G401 (cell line): Measurements from ENCODE around the gene HNF4A. TPM values are rescaled to one million over a fixed set of nuclear protein-coding genes. Genes with fewer than 3 reads are reported as not detected.

Source experiments
- DNase-seq: peaks from one replicate; pipeline ENCODE4 v3.0.0-alpha.2; 2015; ENCODE audit warnings: low spot score
- in situ Hi-C: cut with HindIII; loops from 2 replicates; pipeline ENCODE4 v1.10.0; 2016; ENCODE audit warnings: low sequenced_read_pairs, mixed read lengths
- total RNA-seq: library from RNA; depleted of rRNA; stranded (reverse); fragments of >200 nt; shearing (Covaris generic); gene quantifications from 2 replicates; pipeline ENCODE4 v1.2.3, GENCODE V29; 2014

HNF4A gene
- total RNA-seq, 1 experiment from 2014 or later: 0.17 TPM

GRCh38 chr20:44384423-44385027 is 29.0 kb downstream of the HNF4A start:
- in situ Hi-C loops: no loop called here

DNA sequence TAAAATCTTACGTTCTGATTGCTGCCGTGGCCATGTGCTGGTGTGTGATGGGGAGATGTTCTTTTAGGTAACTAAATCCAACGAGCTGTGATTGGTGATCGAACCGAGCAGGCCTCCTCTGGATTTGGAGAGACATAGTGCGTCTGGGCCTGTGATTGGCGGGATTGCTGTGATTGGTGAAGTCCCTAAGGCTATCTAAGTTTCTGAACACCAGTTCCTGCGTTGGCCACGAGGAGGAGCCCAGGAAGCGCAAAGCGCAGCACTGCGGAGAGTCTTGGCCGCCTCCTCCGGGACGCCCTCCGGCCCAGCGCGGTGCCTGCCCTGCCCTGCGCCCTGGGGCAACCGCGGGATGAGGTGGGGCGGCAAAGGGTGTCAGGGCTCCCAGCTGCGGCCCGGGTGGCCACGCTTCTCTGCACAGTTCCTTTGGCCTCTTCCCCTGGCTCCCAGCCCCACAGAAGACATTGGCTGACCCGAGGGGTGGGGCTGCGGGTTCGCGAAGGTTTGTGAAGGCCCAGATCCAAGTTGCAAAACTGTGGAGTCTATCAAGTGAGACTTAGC is 33.0 kb downstream of the HNF4A start:
- DNase-seq: peak; percentile 38
- in situ Hi-C loops: no loop called here

More at GRCh38 chr20:44384423-44385027, 29.0 kb downstream of the HNF4A start:
- peak; percentile 72 for DNase-seq

DNA sequence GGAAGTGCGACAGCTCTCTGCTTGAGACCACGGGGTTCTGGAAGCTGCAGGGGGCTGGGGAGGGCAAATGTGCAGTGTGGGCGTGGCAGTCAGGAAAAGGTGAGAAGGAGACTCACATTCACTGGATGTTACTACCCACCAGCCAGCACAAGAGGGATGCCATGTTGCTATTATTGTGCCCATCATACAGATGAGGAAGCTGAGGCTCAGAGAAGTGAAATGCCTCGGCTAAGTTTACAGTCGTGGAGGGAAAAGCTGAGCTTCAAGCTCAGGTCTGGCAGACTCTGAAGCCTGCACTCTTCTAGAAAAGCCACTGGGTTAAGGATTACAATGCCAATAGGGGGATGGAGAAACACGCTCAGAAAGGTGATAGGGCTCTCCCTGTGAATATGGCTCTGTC is 34.4 kb downstream of the HNF4A start:
- DNase-seq: no peak
- in situ Hi-C loops: loop anchor here (10.0 kb wide), 2 partner anchors 75 to 195 kb away; no protein-coding TSS in a partner anchor

- DNase-seq: no peak
- in situ Hi-C loops: loop anchor here (10.0 kb wide), 2 partner anchors 75 to 195 kb away; no protein-coding TSS in a partner anchor
These were observed 34.8 kb downstream of the HNF4A start for GRCh38 chr20:44390280-44390679.

DNA sequence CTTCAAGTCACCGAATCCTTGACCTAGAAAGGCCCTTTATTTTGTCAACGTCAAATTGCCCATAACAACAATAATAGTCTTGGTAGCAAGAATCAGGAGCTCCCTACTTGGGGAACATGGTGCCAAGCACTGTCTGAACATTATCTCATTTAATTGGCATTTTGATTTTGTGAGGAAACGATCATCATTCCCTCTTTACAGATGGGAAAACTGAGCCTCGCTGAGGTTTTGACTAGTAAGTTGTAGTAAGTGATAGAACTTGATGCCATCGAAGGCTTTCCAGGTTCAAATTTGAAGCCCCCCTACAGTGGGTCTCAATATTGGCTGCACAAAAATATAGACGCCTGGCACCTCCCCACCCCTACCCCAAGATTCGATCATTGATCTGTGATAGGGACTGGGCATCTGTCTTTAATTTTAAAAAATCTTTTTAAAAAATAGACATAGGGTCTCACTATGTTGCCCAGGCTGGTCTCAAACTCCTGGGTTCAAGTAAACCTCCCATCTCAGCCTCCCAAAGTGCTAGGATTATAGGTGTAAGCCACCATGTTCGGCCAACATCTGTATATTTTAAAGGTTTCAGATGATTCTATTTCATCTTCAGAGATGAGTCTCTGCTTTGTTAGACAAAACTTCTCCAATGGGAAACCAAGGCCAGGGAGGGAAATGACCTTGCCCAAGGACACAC is 36.7 kb downstream of the HNF4A start:
- in situ Hi-C loops: loop anchor here (10.0 kb wide), 2 partner anchors 73 to 197 kb away; no protein-coding TSS in a partner anchor
- no peak for DNase-seq

DNA sequence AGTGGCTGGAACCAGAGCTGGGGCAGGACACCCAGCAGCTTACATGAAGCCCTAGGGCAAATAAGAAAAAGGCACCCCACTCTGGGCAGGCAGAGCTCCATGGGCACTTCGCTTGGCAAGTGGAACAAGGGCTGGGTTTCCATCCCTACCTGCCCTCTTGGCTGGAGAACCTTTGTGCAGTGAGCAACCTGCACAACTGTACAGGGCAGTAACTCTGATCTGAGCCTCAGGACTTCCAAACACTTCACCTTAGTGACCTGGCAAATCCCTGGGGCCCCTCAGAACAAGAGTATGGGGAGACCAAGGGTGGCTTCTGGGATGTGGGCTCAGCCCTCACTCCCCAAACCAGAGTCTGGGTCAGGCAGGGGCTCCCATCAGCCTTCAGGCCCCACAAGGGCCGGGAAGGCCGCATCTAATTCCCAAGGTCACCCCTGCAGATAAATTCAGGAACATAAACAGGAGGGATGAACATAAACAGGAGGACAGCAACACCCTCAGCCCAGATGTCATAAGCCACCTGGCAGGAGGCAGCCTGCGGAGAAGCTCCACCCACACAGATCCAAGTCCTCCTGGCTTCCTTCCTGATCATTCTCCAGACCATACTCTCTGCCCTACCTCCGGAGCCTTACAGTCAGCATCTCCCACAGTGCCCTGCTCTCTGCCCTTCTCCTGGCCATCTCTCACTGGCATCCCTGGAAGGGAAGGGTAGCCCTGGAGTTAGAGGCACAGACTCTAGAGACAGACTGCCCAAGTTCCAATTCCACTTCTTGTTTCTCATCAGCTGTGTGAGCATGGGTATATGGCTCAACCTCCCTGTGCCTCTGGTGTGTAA is 37.5 kb downstream of the HNF4A start:
- no peak for DNase-seq
- in situ Hi-C loops: loop anchor here (10.0 kb wide), 2 partner anchors 72 to 198 kb away; no protein-coding TSS in a partner anchor

DNA sequence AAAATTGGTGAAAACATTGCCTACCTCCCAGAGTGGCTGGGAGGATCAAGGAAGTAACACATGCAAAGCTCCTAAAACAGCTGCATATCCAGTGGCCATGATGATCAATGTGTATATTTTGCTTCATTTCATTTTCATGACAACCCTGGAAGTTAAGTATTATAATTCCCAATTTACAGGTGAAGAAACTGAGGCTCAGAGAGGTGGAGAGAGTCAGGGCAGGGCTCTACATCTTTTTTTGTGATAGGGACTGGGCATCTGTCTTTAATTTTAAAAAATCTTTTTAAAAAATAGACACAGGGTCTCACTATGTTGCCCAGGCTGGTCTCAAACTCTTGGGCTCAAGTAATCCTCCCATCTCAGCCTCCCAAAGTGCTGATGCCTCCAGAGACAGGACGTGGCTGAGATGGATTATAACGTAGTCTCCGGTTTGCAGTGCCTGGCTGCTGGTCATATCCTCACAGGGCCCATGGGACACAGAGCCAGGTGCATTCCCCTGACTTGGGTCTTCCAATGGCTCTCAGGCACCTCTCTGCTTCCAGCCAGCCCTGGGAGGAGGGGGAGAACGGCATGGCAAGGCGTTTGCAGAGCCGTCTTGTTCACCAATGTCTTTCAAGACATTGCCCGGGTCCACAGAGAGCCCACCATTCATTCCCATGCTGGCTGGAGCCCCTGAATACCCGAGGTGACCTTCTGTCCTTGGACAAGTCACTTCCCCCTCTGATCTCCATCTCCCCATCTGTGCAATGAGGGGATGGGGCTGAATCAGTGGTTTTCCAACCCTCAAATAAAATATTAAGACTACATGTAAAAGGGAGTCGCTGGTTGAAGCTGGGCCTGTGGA is 38.3 kb downstream of the HNF4A start:
- DNase-seq: no peak
- in situ Hi-C loops: loop anchor here (10.0 kb wide), 2 partner anchors 71 to 199 kb away; no protein-coding TSS in a partner anchor

DNA sequence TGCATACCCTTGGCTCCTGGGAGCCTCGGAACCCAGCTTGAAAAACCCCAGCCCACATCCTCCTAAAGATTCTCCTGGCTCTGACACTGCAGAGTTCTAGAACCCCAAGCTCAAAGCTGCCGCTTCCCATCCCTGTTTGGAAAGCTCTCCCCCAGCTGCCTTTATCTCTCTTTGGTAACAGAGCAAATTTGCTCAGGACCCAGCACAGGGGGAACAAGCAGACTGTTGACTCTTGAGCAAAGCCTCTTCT is 38.9 kb downstream of the HNF4A start:
- in situ Hi-C loops: loop anchor here (10.0 kb wide), 2 partner anchors 70 to 200 kb away; no protein-coding TSS in a partner anchor

DNA sequence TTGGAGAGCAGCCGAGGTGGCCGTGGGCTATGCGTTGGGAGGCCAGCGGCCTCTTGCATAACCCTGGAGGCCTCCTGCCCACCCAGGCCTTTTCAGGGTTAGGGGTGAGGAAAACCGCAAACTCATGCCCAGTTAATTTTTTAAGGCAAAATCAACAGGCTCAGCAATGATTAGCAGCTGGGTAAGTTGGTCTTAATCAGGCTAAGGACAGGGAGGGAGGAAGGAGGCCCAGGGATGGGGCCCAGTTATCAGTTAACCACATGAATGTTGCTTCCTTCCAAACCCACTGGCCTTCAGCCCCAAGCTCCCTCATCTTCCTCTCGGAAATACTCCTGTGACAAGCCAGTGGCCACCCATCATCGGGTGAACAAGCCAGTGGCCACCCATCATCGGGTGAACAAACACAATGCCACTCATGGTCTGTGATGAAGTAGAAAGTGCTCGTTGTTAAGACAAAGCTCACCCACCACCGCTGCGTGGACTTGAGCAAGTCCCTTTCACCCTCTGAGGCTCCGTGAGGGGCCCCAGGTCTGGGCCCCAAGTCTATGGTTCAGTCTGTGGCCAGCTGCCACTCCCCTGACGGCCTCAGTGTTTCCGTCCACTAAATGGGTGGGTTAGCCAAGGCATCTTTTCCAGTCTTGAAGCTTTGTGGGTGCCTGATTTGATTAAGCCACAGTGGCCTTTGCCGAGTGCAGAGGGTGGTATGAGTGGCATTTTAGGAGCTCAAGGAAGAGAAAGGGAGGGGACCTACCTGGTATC is 39.4 kb downstream of the HNF4A start:
- in situ Hi-C loops: loop anchor here (10.0 kb wide), 2 partner anchors 70 to 200 kb away; no protein-coding TSS in a partner anchor
- DNase-seq: no peak

More for the DNA sequence above, 38.9 kb downstream of the HNF4A start:
- DNase-seq: no peak

DNA sequence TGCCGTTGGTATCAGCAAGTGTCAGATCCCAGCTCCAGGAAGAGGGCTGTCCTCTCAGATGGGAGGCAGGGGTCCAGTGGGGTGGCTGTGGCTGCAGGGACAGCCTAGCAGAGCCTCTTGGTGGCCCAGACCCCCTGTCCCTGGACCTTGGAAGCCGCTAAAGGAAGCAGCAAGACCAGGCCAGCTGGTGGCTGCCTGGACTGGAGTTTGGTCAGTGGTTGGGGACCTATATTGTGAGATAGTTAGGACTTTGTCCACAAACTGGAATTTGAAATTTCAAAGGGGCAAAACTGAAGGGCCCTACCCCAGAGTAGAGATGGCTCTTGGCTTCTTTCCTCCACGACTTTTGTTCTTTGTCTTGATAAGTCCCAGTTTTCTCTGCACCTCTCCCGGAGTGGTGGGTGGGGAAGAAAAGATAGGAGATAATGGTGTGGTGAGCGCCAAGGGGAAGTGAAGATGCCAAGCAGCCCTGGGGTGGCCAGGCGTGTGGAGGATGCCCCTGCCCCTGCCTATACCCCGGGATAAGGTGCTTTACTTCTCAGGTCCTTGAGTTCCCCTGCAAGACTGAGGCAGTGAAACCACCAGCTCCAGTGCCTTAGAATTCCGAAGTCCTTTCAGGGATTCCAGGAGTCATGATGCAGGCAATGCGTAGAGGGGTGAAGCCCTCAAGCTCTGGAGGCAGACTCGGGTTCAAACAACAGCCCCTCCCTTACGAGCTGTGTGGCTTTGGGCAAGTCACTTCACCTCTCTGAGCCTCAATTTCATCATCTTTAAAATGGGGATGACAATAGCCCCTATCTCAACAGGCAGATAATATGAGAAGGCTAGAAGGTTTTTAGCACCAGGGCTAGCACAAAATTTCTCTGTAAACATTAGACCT is 40.2 kb downstream of the HNF4A start:
- no peak for DNase-seq
- in situ Hi-C loops: loop anchor here (10.0 kb wide), 2 partner anchors 69 to 201 kb away; no protein-coding TSS in a partner anchor

DNA sequence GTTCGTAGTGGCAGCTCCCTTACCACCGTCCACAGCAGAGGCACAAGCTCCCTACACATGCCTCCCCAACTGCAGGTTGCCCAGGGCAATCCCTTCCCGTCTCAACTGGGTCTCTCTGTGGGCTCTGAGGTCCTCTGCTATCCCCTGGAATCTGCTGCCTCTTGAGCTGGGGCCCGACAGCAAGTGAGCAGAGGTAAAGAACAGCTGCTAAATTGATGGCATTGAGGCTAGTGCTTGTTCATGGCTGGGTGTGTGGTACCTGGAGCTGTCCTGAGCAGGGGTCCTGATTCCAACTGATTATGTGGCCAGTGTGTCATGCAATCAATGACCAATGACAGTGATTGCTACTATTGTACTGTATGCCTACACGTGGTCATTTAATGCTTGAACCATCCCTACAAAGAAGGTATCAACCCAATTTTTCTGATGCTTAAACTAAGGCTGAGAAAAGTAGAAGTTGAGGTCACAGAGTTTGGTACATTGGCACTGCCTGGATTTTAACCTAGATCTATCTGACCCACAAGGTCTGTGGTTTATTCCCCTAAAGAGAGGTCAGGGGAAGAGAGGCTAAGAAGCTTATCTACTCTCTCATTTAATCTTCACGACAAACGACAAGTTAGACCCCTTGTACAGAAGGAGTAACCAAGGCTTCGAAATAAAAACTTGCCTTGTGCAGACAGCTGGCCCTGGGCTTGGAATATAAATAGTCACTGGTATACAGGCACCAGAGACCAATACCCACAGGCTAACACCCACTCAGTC is 41.1 kb downstream of the HNF4A start:
- in situ Hi-C loops: loop anchor here (10.0 kb wide), 2 partner anchors 68 to 202 kb away; no protein-coding TSS in a partner anchor
- DNase-seq: no peak

GRCh38 chr20:44398335-44398734 is 42.8 kb downstream of the HNF4A start:
- in situ Hi-C loops: loop anchor here (10.0 kb wide), 2 partner anchors 66 to 204 kb away; no protein-coding TSS in a partner anchor

DNA sequence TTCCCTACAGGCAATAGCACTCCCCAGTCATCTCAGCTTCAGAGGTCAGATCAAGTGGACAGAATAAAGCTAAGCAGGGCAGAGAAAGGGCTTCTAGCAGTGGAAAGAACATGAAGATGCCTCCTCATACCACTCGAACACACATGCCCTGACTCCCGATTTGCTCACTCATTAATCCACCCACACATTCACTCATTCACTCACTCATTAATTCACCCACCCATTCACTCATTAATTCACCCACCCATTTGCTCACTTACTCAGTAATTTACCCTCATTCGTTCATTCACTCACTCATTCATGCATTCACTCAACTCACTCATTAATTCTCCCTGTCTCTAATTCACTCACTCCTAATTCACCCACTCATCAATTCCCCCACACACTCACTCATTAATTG is 43.9 kb downstream of the HNF4A start:
- in situ Hi-C loops: loop anchor here (10.0 kb wide), 2 partner anchors 65 to 205 kb away; no protein-coding TSS in a partner anchor
- no peak for DNase-seq

More at GRCh38 chr20:44398335-44398734, 42.8 kb downstream of the HNF4A start:
- DNase-seq: no peak

GRCh38 chr20:44400671-44400969 is 45.1 kb downstream of the HNF4A start:
- no peak for DNase-seq
- in situ Hi-C loops: no loop called here

- no peak for DNase-seq
- in situ Hi-C loops: no loop called here
These were observed 45.7 kb downstream of the HNF4A start for GRCh38 chr20:44400970-44401769.
